ENCODE data around the gene DNAH14. TPM values are rescaled to one million over a fixed set of nuclear protein-coding genes. Genes with fewer than 3 reads are reported as not detected.

The DNAH14 gene
- total RNA-seq, 2 donors from 2014 or later = 2.6 TPM; not detected in 1

DNA sequence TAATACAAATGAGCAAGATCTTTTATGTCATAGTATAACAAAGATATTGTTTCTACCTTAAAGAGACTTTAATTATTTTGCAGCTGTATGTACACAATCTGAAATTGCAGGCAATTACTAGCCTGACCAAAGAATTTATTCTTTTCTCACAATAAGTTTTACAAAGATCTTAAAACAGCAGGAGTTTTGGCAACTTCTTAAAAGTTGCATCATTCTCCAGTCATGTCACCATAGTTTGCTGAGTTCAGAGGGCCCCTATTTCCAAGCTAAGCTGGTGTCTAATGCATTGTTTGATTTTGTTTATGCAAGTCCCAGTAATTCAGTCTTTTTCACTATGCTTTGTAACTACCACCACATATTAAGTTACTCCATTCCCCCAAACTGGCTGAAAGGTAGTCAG is 114.8 kb downstream of the DNAH14 start:
- Histone ChIP-seq H3K4me1 (ENCODE audit: control insufficient read depth in 1 of 2, low read depth in 2 of 2) (no peaks in the 10 kb centered on the region), H3K36me3 (no peaks in the 10 kb centered on the region), H3K9me3 (no peaks in the 10 kb centered on the region), H3K27me3 (replicated peaks; ENCODE audit: insufficient read depth) (no peaks in the 10 kb centered on the region), H3K27ac (no peak overlapping the region), H3K4me3 (no peak overlapping the region)
- TF ChIP-seq, protein P1, sequence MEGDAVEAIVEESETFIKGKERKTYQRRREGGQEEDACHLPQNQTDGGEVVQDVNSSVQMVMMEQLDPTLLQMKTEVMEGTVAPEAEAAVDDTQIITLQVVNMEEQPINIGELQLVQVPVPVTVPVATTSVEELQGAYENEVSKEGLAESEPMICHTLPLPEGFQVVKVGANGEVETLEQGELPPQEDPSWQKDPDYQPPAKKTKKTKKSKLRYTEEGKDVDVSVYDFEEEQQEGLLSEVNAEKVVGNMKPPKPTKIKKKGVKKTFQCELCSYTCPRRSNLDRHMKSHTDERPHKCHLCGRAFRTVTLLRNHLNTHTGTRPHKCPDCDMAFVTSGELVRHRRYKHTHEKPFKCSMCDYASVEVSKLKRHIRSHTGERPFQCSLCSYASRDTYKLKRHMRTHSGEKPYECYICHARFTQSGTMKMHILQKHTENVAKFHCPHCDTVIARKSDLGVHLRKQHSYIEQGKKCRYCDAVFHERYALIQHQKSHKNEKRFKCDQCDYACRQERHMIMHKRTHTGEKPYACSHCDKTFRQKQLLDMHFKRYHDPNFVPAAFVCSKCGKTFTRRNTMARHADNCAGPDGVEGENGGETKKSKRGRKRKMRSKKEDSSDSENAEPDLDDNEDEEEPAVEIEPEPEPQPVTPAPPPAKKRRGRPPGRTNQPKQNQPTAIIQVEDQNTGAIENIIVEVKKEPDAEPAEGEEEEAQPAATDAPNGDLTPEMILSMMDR (IDR thresholded peaks at IDR 0.05) = no peak
- no peak for DNase-seq (ENCODE audit: low spot score)
- no peak for ATAC-seq (ENCODE audit: insufficient number of reproducible peaks, low FRiP score, low read depth)

GRCh38 chr1:225049594-225049993 is 120.1 kb downstream of the DNAH14 start:
- DNase-seq (ENCODE audit: low spot score) = no peak
- TF ChIP-seq, protein P1 (IDR thresholded peaks at IDR 0.05) = no peak
- no peaks in the 10 kb centered on the region for H3K4me1 ChIP-seq (ENCODE audit: control insufficient read depth in 1 of 2, low read depth in 2 of 2)
- H3K36me3 ChIP-seq = no peaks in the 10 kb centered on the region
- H3K9me3 ChIP-seq = no peaks in the 10 kb centered on the region
- ATAC-seq (ENCODE audit: insufficient number of reproducible peaks, low FRiP score, low read depth) = no peak
- H3K4me3 ChIP-seq = no peak overlapping the region
- H3K27ac ChIP-seq = no peak overlapping the region
- no peaks in the 10 kb centered on the region for H3K27me3 ChIP-seq (replicated peaks; ENCODE audit: insufficient read depth)

GRCh38 chr1:225063722-225064121 is 134.2 kb downstream of the DNAH14 start:
- H3K27me3 ChIP-seq (replicated peaks; ENCODE audit: insufficient read depth) = no peaks in the 10 kb centered on the region
- H3K4me1 ChIP-seq (ENCODE audit: control insufficient read depth in 1 of 2, low read depth in 2 of 2) = no peaks in the 10 kb centered on the region
- TF ChIP-seq, protein P1 (IDR thresholded peaks at IDR 0.05) = no peak
- DNase-seq (ENCODE audit: low spot score) (no peak), ATAC-seq (ENCODE audit: insufficient number of reproducible peaks, low FRiP score, low read depth) (no peak)
- no peaks in the 10 kb centered on the region for H3K36me3 ChIP-seq
- H3K9me3 ChIP-seq = peaks cover 6% of the 10 kb centered on the region
- H3K27ac ChIP-seq = no peak overlapping the region
- H3K4me3 ChIP-seq = no peak overlapping the region

DNA sequence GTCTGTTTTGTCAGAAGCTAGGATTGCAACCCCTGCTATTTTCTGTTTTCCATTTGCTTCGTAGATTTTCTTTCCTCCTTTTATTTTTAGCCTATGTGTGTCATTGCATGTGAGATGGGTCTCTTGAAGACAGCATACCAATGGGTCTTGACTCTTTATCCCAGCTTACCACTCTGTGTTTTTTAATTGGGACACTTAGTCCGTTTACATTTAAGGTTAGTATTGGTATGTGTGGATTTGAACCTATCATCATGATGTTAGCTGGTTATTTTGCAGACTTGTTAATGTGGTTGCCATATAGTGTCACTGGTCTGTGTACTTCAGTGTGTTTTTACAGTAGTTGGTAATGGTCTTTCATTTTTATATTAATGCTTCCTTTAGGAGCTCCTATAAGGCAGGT is 141.5 kb downstream of the DNAH14 start:
- Histone ChIP-seq H3K27me3 (replicated peaks; ENCODE audit: insufficient read depth) (no peaks in the 10 kb centered on the region), H3K27ac (no peak overlapping the region), H3K4me1 (ENCODE audit: control insufficient read depth in 1 of 2, low read depth in 2 of 2) (no peaks in the 10 kb centered on the region), H3K4me3 (no peak overlapping the region), H3K36me3 (no peaks in the 10 kb centered on the region), H3K9me3 (no peaks in the 10 kb centered on the region)
- DNase-seq (ENCODE audit: low spot score) (no peak), ATAC-seq (ENCODE audit: insufficient number of reproducible peaks, low FRiP score, low read depth) (no peak)
- TF ChIP-seq, protein P1 (IDR thresholded peaks at IDR 0.05) = no peak

DNA sequence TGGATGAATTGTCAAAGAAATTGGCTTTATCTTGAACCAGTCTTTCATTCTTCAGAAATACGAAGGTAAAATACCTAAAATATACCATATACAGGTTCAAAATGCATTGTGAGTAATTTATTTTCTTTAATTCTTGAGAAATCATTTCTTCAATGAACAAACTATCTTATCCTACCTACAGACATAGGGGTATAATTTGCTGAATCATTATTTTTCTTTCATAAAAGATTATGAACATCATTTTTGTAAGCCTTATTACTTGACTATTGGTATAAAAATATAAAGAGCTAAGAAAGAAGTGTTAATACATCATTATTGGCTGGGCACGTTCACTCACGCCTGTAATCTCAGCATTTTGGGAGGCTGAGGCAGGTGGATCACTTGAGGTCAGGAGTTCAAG is 167.7 kb downstream of the DNAH14 start:
- H3K27me3 ChIP-seq (replicated peaks; ENCODE audit: insufficient read depth) = no peaks in the 10 kb centered on the region
- H3K27ac ChIP-seq = no peak overlapping the region
- TF ChIP-seq, protein P1 (IDR thresholded peaks at IDR 0.05) = no peak
- H3K4me3 ChIP-seq = no peak overlapping the region
- no peaks in the 10 kb centered on the region for H3K36me3 ChIP-seq
- DNase-seq (ENCODE audit: low spot score) (no peak), ATAC-seq (ENCODE audit: insufficient number of reproducible peaks, low FRiP score, low read depth) (no peak)
- no peaks in the 10 kb centered on the region for H3K4me1 ChIP-seq (ENCODE audit: control insufficient read depth in 1 of 2, low read depth in 2 of 2)
- H3K9me3 ChIP-seq = no peaks in the 10 kb centered on the region

Measured in thoracic aorta (tissue), 2 donors.